Astrocyte (in vitro differentiated cells and primary cell): Measurements from ENCODE around the gene BACH2. TPM values are rescaled to one million over a fixed set of nuclear protein-coding genes. Genes with fewer than 3 reads are reported as not detected.

ENCODE experiments used
- DNase-seq: peaks from one replicate; pipeline ENCODE4 v3.0.0-alpha.2; 2010; ENCODE audit warnings: low read depth
- FAIRE-seq: peaks from 2 replicates; lab custom pipeline; 2011; peaks lifted over from hg19 to GRCh38; lab: Jason Lieb, UNC
- H2AFZ ChIP-seq: 2 replicates; pipeline ENCODE4 v1.6.0; 2012; ENCODE audit warnings: low read depth, low read length, inconsistent platforms
- H3K27ac ChIP-seq: 2 replicates; pipeline ENCODE4 v1.5.1; 2011; ENCODE audit warnings: low read depth, low read length, inconsistent platforms
- H3K27me3 ChIP-seq: 2 replicates; pipeline ENCODE4 v1.6.0; 2011; ENCODE audit warnings: low read length, inconsistent platforms; ENCODE audit not compliant: insufficient read depth
- H3K36me3 ChIP-seq: 2 replicates; pipeline ENCODE4 v1.5.1; 2011; ENCODE audit warnings: low read length, inconsistent platforms; ENCODE audit not compliant: insufficient read depth
- H3K4me1 ChIP-seq: 2 replicates; pipeline ENCODE4 v1.5.1; 2011; ENCODE audit warnings: low read length, inconsistent platforms; ENCODE audit not compliant: insufficient read depth
- H3K4me2 ChIP-seq: 2 replicates; pipeline ENCODE4 v1.6.0; 2012; ENCODE audit warnings: low read length, inconsistent platforms
- H3K4me3 ChIP-seq: 2 replicates; pipeline ENCODE4 v1.5.1; 2011; ENCODE audit warnings: low read depth, mild to moderate bottlenecking, low read length, inconsistent platforms; ENCODE audit not compliant: insufficient read depth
- H3K79me2 ChIP-seq: 2 replicates; pipeline ENCODE4 v1.6.0; 2012; ENCODE audit warnings: mild to moderate bottlenecking, low read length, inconsistent platforms; ENCODE audit not compliant: insufficient read depth
- H3K9ac ChIP-seq: 2 replicates; pipeline ENCODE4 v1.6.0; 2012; ENCODE audit warnings: mild to moderate bottlenecking, low read length, inconsistent platforms
- H3K9me3 ChIP-seq: 2 replicates; pipeline ENCODE4 v1.5.1; 2012; ENCODE audit warnings: low read depth, mild to moderate bottlenecking, low read length, inconsistent platforms; ENCODE audit not compliant: insufficient read depth
- H4K20me1 ChIP-seq: 2 replicates; pipeline ENCODE4 v1.6.0; 2012; ENCODE audit warnings: low read length, inconsistent platforms; ENCODE audit not compliant: insufficient read depth
- H3K27ac Mint-ChIP-seq: one replicate; pipeline ENCODE4 v1.8.0; 2021; ENCODE audit warnings: mild to moderate bottlenecking, mixed read lengths; ENCODE audit not compliant: unreplicated experiment
- H3K27me3 Mint-ChIP-seq: one replicate; pipeline ENCODE4 v1.8.0; 2021; ENCODE audit warnings: low read depth, mixed read lengths; ENCODE audit not compliant: unreplicated experiment
- H3K36me3 Mint-ChIP-seq: one replicate; pipeline ENCODE4 v1.8.0; 2021; ENCODE audit warnings: low read depth, mixed read lengths; ENCODE audit not compliant: unreplicated experiment
- H3K4me1 Mint-ChIP-seq: one replicate; pipeline ENCODE4 v1.8.0; 2021; ENCODE audit warnings: low read depth, mixed read lengths; ENCODE audit not compliant: unreplicated experiment
- H3K4me3 Mint-ChIP-seq: one replicate; pipeline ENCODE4 v1.8.0; 2021; ENCODE audit warnings: mild to moderate bottlenecking, moderate library complexity, mixed read lengths; ENCODE audit not compliant: unreplicated experiment
- H3K9me3 Mint-ChIP-seq: one replicate; pipeline ENCODE4 v1.8.0; 2021; ENCODE audit warnings: mild to moderate bottlenecking, mixed read lengths; ENCODE audit not compliant: unreplicated experiment
- CTCF ChIP-seq: IDR thresholded peaks from 2 replicates; pipeline ENCODE4 v1.5.1; 2011; ENCODE audit warnings: low read depth, mild to moderate bottlenecking, inconsistent platforms, low read length, moderate library complexity; ENCODE audit not compliant: insufficient read depth
- EZH2 ChIP-seq: IDR thresholded peaks from 2 replicates; pipeline ENCODE4 v1.6.1; 2012; ENCODE audit warnings: mild to moderate bottlenecking, low read length, inconsistent platforms; ENCODE audit not compliant: insufficient read depth
- total RNA-seq: library from RNA; stranded (reverse); gene quantifications from 2 replicates; pipeline ENCODE4 v1.2.1, GENCODE V29; 2021

The BACH2 gene
- total RNA-seq, 1 donor from 2014 or later, result 17.5 TPM

GRCh38 chr6:90220273-90220672 lies 76.4 kb downstream of the BACH2 start:
- FAIRE-seq, result no peak

GRCh38 chr6:90219209-90219985 lies 77.2 kb downstream of the BACH2 start:
- no peak for TF ChIP-seq EZH2
- no peak for TF ChIP-seq CTCF
- FAIRE-seq, result no peak
- H3K9me3 Mint-ChIP-seq, result peaks cover 13% of the 10 kb centered on the region
- Histone ChIP-seq H2AFZ (peak overlapping the region; percentile 26), H3K4me3 (peak overlapping the region; percentile 27), H3K4me2 (peak overlapping the region; percentile 84), H3K9me3 (peaks cover 6% of the 10 kb centered on the region), H3K27ac (peak overlapping the region; percentile 97), H3K36me3 (no peaks in the 10 kb centered on the region), H3K4me1 (peaks cover 47% of the 10 kb centered on the region), H3K9ac (peak overlapping the region; percentile 90), H3K79me2 (no peaks in the 10 kb centered on the region), H3K27me3 (no peaks in the 10 kb centered on the region), H4K20me1 (no peaks in the 10 kb centered on the region)
- peaks cover 23% of the 10 kb centered on the region for H3K4me1 Mint-ChIP-seq
- peak; percentile 96 for DNase-seq
- H3K27me3 Mint-ChIP-seq, result no peaks in the 10 kb centered on the region
- H3K36me3 Mint-ChIP-seq, result peaks cover 8% of the 10 kb centered on the region
- H3K27ac Mint-ChIP-seq, result no peak overlapping the region
- H3K4me3 Mint-ChIP-seq, result no peak overlapping the region

More at GRCh38 chr6:90220273-90220672, 76.4 kb downstream of the BACH2 start:
- Mint-ChIP-seq H3K4me3 (no peak overlapping the region), H3K27ac (no peak overlapping the region), H3K36me3 (peaks cover 8% of the 10 kb centered on the region), H3K27me3 (no peaks in the 10 kb centered on the region), H3K9me3 (peaks cover 13% of the 10 kb centered on the region), H3K4me1 (peaks cover 19% of the 10 kb centered on the region)
- H3K9ac ChIP-seq, result peak overlapping the region; percentile 90
- no peak overlapping the region for H3K4me3 ChIP-seq
- peak; percentile 65 for DNase-seq
- H3K27ac ChIP-seq, result peak overlapping the region; percentile 97
- H2AFZ ChIP-seq, result no peak overlapping the region
- no peaks in the 10 kb centered on the region for H3K27me3 ChIP-seq
- H3K4me2 ChIP-seq, result no peak overlapping the region
- TF ChIP-seq EZH2, result no peak
- no peak for TF ChIP-seq CTCF
- H3K4me1 ChIP-seq, result peaks cover 47% of the 10 kb centered on the region
- H3K79me2 ChIP-seq, result no peaks in the 10 kb centered on the region
- peaks cover 6% of the 10 kb centered on the region for H3K9me3 ChIP-seq
- H3K36me3 ChIP-seq, result no peaks in the 10 kb centered on the region
- no peaks in the 10 kb centered on the region for H4K20me1 ChIP-seq

GRCh38 chr6:90218959-90219208 lies 77.8 kb downstream of the BACH2 start:
- peaks cover 47% of the 10 kb centered on the region for H3K4me1 ChIP-seq
- peak overlapping the region; percentile 26 for H2AFZ ChIP-seq
- H3K79me2 ChIP-seq, result no peaks in the 10 kb centered on the region
- Mint-ChIP-seq H3K4me1 (peaks cover 23% of the 10 kb centered on the region), H3K27me3 (no peaks in the 10 kb centered on the region), H3K9me3 (peaks cover 13% of the 10 kb centered on the region), H3K36me3 (peaks cover 8% of the 10 kb centered on the region), H3K27ac (no peak overlapping the region), H3K4me3 (no peak overlapping the region)
- FAIRE-seq (no peak), DNase-seq (no peak)
- H3K4me2 ChIP-seq, result peak overlapping the region; percentile 84
- no peaks in the 10 kb centered on the region for H3K27me3 ChIP-seq
- no peaks in the 10 kb centered on the region for H4K20me1 ChIP-seq
- H3K9me3 ChIP-seq, result peaks cover 6% of the 10 kb centered on the region
- H3K27ac ChIP-seq, result peak overlapping the region; percentile 97
- TF ChIP-seq CTCF (no peak), EZH2 (no peak)
- peak overlapping the region; percentile 27 for H3K4me3 ChIP-seq
- no peaks in the 10 kb centered on the region for H3K36me3 ChIP-seq
- H3K9ac ChIP-seq, result peak overlapping the region; percentile 90
